GM19328 (cell line): ENCODE data around the gene GTF3A.
"Not testable (repeated sequence)": the region's sequence is repeated elsewhere in the genome, so short reads cannot be mapped to it uniquely, and the experiment has no call there.

Source experiments
- ATAC-seq: cut with Tn5 transposase; IDR thresholded peaks from one replicate; pipeline ENCODE4 v1.9.1; 2021; ENCODE audit warnings: mild to moderate bottlenecking, moderate library complexity; ENCODE audit not compliant: unreplicated experiment

Gene GTF3A

DNA sequence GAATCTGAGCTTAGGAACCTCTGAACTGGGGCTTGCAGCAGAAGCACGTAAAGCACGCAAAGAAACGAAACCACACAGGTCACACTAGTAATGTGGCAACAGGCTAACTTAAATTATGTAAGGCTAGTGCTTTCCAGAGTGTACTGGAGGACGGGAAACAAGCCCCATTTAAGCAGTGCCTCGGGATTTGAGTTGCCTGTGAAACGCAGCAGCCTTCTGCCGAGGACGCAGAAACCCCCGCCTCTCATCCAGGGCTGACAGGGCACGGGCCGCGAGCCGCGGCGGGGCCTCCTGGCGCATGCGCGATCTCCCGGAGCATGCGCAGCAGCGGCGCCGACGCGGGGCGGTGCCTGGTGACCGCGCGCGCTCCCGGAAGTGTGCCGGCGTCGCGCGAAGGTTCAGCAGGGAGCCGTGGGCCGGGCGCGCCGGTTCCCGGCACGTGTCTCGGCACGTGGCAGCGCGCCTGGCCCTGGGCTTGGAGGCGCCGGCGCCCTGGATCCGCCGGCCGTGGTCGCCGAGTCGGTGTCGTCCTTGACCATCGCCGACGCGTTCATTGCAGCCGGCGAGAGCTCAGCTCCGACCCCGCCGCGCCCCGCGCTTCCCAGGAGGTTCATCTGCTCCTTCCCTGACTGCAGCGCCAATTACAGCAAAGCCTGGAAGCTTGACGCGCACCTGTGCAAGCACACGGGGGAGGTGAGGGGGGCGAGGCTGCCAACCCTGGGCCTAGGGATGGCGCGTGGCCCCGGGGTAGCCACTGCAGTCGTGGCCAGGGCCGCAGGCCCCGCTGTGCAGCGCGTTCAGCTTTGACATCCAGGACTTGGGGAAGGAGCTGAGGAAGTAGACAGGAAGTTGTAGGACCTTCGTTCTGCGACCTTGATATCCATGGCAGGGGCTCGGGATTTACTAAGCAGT, at the start of gene GTF3A:
TSS of gene GTF3A (plus strand) at position 374 of the 912 bp plus-strand sequence.
- ATAC-seq = peak; percentile 62

DNA sequence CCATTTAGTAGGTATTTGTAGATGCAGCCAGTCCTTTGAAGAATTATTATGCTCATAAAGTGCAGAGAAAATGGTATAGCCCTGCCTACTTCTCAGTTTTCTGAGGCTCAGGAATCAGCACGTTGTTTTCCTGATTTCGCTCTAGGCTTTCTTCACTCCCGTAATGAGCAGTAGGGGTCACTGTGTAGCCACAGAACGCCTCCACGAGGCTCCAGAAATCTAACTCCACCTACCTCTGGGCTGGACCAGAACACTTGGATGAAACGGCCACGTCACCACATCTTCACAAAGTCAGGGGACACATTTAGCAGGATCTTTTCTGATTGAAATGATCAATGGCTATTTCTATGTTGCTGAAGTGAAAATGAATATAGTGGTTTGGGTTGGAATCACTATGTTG, 49.8 kb upstream of the GTF3A start:
- no peak for ATAC-seq

DNA sequence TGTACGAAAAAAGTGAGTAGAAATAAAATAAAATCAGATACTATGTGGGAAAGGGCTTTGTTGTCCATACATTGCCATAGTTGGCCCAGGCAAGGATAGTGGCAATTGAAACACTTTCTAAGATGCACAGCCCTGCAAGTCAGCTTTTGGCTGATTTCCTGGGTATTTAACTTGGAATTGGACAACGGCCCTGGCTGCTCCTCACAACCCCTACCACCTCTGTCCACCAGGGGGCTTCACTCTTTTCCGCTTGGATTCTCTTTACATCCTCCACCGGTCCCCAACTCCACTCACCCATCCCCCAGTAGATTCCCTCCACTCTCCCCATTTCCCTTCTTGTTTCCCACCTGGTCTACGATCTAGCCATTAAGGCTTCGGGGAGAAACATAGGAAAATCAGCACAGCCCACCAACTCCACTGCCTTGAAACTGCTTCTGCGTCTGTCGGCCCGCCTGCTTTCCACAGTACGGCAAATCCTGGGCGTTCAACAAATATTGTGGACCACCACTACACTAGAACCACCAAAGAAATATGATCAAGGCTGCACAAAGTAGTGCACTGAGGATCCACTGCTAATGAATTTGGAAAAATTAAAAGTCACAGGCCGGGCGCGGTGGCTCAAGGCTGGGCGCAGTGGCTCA, 48.6 kb upstream of the GTF3A start:
- ATAC-seq = no peak

DNA sequence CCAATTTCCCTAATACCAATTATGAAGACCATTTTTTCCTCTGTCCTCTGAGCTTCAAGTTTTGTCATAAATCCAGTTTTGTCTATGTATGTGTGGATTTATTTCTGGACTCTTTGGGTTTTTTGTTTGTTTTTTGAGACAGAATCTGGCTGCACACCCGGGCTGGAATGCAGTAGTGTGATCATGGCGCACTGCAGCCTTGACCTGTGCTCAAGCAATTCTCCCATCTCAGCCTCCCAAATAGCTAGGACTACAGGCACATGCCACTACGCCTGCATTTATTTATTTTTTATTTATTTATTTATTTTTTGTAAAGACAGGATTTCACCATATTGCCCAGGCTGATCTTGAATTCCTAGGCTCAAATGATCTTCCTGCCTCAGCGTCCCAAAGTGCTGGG, 45.3 kb upstream of the GTF3A start:
- no peak for ATAC-seq

DNA sequence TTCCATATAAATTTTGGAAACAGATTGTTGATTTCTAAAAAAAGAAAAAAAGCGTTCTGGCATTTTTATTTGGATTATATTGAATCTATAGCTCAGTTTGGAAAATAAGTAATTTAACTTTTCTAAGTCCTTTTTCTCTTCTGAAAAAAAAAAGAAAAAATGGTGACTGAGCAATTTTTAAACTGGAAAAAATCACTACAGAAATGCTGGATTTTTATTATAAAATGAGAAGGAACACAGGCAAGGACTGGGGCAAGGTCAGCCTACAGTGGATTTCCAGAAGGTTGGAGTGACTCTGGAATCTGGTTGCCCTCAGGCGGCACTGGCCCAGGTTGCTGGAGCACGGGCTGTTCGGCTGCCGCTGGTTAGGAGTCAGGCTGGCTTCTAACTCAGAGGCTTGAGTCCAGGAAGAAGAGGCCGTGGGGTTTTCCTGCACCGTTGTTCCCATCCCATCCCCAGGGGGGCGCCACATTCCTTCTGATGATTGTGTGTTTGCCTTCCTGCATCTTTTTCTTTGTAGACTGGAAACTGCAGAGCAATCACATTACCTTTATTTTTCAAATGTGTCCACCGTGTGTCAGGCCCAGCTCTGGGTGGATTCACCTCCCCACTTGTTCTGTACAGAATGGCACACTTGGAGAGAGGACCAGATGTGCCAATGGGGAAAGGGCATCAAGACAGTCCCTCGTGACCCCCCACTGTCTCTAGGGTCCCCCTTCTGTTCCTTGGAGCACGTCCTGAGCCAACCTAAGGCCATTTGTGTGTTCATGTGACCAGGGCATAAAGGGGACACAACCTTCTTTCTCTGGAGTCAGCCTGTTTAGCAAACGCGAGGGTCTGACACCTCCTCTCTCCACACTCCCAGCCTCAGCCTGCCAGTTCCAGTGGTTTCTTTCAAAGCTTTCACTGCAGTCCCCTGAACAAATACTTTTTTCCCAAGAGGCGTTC, 44.5 kb upstream of the GTF3A start:
- ATAC-seq = no peak

DNA sequence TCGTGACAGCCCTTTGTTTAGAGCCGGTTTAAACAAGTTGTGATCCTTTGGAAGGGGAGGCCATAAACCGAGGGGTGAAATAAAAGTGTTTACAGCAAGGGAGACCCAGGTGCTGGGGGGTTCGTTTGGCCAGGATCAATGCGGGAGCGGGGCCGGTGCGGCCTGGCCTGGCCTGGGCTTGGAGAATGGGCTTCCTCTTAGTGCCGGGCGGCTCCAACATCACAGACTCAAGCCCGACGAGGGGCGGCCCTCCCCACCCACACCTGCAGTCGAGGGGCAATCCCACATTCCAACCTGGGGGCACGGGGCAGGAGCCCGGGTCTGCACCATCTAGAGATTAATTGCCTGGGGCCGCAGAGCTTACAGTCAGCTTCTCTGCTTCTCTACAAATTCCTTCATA, 42.8 kb upstream of the GTF3A start:
- no peak for ATAC-seq

DNA sequence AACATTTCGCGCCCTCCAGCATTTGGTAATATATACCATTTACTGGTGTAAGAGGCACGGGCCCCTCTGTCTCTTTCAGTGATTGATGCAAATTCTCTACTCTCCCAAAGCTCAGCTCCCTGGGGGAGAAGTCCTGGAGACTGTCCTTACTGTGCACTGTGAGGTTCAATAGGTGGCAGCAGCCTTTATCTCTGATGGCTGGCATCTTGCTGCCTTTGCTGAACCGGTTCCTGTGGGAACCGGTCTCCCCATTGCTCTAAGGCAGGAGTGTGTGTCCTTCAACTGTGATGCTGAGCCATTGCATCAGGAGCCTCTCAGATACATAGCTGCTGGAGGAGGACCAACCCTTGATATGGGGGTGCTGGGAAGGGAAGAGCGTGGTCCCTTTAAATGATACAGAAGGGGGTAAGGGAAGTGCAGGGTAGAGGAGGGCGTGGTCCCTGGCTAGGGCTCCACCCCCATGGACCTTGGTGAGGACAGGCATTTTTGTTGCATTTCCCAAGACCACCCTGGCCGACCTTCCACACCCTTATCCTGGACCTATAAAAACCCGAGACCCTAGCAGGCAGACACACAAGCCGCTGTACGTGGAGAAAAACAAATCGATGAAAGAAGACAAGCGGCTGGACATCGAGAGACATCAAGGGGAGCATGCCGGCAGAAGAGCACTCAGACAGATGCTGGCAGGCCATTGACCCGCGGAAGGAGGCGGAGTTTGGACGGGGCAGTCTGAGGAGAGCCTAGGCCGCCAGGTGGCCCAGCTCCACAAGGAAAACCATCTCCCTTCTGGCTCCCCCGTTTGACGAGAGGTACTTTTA, 41.1 kb upstream of the GTF3A start:
- ATAC-seq = no peak

DNA sequence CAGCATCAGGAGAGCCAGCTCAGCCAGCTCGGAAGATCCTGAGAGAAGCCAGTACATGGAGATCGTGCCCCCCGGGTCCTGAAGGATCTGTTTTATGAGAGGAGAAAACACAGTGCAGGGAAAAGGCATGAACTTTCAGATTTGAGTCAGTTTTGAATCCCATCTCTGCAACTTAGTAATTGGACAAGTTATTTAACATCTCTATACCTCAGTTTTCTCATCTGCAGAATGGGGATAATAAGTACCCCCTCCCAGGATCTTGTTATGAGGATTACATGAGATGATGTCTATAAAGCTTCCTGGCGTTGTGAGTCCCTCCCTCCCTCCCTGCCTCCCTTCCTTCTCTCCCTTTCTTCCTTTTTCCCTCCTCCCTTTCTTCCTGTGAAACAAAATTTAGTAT, 40.1 kb upstream of the GTF3A start:
- no peak for ATAC-seq

DNA sequence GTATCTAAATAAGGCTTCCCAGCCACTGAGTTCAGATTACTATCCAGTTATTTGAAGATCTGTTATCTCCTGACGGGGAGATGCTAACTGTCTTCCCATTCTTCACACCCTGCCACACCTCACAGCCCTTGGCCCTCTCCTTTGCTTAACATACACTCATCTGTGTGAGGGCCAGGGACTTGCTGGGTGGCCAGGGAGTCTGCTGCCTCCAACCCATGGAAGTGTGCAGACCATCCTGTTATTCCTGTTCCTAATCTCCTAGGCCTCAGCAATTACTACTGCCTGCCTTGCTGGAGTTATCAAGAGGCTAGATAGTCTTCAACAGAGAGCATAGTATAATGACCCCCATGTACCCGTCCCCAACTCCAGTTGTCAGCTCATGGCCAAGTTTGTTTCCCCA, 36.2 kb upstream of the GTF3A start:
- no peak for ATAC-seq

DNA sequence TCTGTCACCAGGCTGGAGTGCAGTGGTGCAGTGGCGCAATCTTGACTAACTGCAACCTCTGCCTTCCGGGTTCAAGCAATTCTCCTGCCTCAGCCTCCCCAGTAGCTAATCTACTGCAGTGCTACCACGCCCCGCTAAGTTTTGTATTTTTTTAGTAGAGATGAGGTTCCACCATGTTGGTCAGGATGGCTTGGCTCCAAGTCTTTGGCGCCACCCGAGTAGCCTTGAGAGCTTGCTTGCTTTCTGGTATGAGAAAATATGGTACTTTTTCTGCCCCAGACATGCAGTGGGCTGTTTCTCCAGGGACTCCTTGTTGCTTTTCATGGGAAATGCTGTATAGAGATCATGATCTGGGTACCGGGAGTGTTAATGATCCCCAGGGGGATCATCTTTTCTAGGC, 34.5 kb upstream of the GTF3A start:
- ATAC-seq = no peak

DNA sequence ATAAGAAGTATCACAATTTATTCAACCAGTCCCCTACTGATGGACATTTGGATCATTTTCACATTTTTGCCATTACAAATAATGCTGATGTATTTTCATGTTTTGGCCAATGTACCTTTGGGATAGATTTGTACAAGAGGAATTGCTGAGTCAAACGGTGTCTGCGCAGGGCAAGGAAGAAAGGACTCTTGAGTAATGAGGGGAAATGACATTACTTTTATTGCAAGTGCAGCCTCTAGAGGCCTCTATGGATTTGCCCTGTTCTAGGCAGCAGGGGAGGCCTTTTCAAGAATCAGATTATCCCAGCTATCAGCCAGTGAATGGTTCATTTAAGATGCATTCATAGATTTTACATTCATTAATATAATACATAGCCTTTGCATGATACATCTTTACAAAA, 32.9 kb upstream of the GTF3A start:
- ATAC-seq = no peak

DNA sequence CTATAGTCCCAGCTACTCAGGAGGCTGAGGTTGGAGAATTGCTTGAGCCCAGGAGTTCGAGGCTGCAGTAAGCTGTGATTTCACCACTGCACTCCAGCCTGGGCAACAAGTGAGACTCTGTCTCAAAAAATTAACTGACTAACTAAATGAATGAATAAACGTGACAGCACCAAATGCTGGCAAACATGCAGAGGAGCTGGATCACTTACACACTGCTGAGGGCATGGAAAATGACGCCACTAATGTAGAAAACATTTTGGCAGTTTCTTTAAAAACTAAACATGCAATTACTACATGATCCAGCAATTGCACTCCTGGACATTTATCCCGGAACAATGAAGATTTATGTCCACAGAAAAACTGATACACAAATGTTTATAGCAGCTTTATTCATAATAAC, 31.3 kb upstream of the GTF3A start:
- no peak for ATAC-seq

DNA sequence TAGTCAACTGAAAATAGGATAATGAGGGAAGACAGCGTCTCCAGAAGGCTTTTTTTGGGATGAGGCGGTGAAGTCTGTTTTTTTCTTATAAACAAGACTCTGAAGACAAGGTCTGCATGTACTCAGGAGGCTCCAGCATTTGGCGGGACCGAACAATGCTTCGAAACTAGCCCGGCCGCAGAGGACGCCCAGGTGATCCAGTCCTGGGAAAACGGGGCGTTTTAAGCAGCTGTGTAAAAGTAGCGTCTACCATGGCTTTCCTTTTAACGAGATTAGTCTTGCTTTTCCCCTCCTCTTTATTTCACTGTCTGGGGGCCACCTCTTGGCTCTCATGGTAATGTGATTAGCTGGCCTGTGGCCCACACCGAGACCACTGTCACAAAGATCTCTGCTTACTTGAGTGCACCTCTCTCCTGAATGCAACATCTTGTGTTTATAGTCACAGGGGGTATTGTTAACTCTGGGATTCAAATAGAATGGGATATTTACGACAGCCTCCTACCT, 29.4 kb upstream of the GTF3A start:
- ATAC-seq = no peak

DNA sequence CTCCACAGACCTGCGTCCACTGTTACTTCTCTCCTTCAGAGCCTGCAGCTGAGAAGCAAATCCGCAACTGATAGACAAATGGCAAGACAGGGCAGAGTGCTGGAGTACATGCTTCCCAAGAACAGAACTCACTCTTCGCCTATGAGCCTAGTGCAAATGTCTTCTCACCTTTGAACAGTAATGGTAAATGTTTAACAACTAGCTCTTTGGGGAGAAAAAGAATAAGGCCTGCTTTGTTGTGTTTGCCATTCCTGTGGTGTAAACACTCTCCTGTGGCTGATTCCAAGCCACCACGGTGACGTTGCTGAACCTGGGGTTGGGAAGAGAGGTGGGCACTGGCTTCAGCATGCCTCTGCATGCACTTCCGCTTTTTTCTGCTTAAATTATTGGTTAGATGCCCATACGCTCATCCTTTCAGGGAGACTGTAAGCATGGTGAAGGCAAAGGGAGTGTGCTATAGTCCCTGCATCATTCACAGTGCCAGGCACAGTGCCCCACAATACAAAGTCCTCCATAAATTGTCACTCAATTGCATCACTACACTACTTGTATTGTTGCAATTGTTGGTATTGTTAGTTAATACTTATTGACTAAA, 28.1 kb upstream of the GTF3A start:
- ATAC-seq = no peak

DNA sequence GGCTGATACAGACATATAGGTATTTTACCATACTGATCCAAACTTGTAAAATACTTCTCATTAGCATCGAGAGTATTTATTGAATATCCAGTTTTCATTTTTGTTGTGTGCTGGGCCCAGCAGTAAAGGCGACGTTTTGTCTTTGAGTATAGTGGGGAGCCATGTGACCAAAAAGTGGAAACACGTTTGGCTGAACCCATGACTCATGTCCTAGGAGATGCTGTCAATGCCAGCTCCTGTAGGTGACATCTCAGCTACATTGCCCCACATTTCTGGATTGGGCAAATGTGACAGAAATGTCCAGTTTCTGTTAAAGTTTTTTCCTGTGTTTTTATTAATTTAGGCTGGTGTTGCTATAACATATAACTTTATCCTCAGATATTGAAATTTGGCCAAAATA, 26.1 kb upstream of the GTF3A start:
- ATAC-seq = no peak

DNA sequence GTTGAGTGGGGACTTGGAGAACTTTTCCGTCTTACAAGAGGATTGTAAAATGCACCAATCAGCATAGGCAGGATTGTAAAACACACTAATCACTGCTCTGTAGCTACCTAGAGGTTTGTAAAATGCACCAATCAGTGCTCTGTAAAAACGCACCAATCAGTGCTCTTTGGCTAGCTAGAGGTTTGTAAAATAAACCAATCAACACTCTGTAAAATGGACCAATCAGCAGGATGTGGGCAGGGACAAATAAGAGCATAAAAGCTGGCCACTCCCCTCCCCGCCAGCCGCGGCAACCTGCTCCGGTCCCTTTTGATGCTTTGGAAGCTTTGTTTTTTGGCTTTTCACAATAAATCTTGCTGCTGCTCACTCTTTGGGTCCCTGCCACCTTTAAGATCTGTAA, 24.0 kb upstream of the GTF3A start:
- not testable (repeated sequence) for ATAC-seq

DNA sequence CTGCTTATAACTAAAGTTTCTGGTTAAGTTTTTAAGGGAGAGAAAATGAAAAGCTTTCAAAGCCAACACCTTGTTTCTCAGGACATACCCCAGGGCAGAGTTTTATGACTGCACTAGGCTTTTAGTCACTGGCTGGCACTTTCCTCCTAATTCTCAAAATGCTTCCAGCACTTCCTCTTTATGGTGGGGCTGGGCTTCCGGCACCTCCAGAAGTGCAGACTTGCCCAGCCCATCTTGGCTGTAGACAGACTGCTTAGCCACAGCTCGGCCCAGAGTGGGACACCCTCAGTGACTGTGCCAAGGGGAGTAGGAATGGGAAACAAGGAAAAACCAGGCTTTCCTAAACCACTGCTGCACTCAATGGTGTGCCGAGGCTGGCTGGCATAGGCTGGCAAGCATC, 23.2 kb upstream of the GTF3A start:
- ATAC-seq = no peak

DNA sequence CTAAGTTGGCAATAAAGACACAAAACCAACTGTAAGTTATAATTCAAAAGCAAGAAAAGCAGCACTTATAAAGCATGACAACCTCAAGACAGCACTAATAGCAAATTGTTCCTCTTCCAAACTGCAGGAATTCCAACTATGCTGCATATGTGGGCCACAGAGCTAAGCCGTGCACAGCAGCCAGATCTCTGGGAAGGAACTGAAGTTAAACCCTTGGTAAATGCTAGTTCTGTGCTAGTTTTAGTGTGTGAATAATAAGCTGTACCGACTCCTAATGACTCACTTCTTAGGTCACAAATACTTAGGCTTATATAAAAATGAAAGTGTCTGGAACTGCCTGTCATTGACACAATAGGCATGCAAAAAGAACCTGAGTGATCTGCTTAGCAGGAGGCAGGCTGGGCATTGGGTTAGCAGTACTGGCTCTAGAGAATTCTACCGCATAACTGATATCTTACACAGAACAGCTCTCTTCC, 21.2 kb upstream of the GTF3A start:
- no peak for ATAC-seq

DNA sequence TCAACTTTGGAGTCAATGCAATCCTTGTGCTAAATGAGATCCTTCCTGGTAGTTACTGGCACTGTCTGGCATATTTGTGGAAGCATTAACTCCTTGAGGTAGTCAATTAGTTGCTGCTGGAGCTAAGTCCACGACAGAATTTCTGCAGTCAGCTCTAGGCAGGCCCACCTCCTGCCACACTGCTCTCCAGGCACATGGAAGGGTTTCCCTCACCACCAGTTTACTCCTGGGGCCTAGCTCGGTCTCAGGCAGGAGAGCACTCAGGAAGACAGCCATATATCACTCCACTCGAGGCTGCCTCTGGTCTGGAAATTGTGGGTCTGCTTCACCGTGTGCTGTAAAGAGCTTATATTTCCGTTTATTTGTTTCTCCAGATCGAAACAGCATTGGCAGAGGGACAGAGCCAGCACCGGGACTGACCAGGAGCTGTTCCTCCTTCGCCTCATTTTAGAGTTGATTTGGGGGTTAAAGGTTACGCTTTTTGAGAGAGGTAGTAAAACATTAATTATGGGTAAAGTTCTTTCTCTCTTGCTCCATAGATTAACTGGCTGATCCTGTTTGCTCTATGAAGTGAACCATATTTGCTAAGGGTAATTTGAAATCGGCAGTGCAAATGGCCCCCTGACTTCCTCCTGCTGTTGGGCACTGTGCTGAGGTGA, 20.6 kb upstream of the GTF3A start:
- no peak for ATAC-seq
